ENCODE results near the gene ERICH6B. TPM values are rescaled to one million over a fixed set of nuclear protein-coding genes. Genes with fewer than 3 reads are reported as not detected.
A peak's percentile ranks its signal among the peaks of the same experiment; 100 is the strongest.
"Not testable (repeated sequence)": the region's sequence is repeated elsewhere in the genome, so short reads cannot be mapped to it uniquely, and the experiment has no call there.

Gene ERICH6B
- not detected for polyA plus RNA-seq (2013, experiment 1 of 2)
- not detected for polyA plus RNA-seq (2013, experiment 2 of 2)

DNA sequence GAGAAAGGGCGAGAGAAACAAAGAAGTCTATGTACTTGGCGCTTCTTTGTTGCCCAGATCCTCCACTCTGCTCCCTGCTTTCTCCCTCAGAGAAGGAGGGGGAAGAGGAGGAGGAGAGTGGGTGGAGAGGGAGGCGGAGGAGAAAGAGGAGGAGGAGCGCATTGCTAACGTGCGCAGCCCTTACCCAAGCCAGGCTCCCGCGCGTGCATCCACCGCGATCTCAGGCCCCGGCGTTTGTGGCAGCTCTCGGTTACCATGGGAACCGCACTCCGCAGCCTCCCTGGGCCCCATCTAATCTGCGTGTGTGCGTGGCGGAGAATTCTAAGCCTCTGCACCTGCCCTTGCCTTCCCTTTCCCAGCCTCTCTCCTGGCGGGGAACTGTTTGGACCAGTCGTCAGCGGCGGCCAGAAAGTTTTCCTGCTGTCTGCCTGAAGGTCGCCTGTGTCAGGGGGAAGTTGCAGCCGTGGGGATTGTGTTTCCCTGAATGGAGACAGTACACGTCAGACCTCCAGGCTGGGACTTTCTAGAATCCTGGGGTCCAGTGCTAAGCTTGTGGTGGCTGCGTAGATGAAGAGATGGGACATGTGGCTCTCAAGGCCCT lies at the start of gene ERICH6B:
ERICH6B (minus strand) TSS at position 239 of the 601 bp plus-strand sequence. CDS start 18,734 bp downstream, outside the sequence.
- H3K9ac ChIP-seq (ENCODE audit: low read depth, low read length): no peak within 1 kb of the TSS
- peak within 1 kb of the TSS; percentile 47 for H3K4me3 ChIP-seq (ENCODE audit: low read length)
- no peaks in the 10 kb centered on the region for H3K36me3 ChIP-seq (ENCODE audit: insufficient read depth, low read length)
- H3K27ac ChIP-seq (ENCODE audit: low read depth, low read length): no peak within 1 kb of the TSS
- H3K9me3 ChIP-seq (ENCODE audit: insufficient read depth, low read depth, low read length): no peaks in the 10 kb centered on the region
- WGBS: 7% methylated on average over 27 of the region's 27 CpGs
- H3K4me1 ChIP-seq (ENCODE audit: insufficient read depth, low read length): peaks cover 3% of the 10 kb centered on the region; the same call in 1 of the 2 replicates
- peaks cover 18% of the 10 kb centered on the region for H3K27me3 ChIP-seq (ENCODE audit: insufficient read depth, low read length)

DNA sequence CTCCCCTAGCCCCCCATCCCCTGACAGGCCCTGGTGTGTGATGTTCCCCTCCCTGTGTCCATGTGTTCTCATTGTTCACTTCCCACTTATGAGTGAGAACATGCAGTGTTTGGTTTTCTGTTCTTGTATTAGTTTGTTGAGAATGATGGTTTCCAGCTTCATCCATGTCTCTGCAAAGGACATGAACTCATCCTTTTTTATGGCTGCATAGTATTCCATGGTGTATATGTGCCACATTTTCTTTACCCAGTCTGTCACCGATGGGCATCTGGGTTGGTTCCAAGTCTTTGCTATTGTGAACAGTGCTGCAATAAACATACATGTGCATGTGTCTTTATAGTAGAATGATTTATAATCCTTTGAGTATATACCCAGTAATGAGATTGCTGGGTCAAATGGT lies 47.4 kb upstream of the ERICH6B start:
- H3K4me1 ChIP-seq (ENCODE audit: insufficient read depth, low read length); H3K27me3 ChIP-seq (ENCODE audit: insufficient read depth, low read length); H3K4me3 ChIP-seq (ENCODE audit: low read length); H3K36me3 ChIP-seq (ENCODE audit: insufficient read depth, low read length); H3K27ac ChIP-seq (ENCODE audit: low read depth, low read length); H3K9ac ChIP-seq (ENCODE audit: low read depth, low read length); H3K9me3 ChIP-seq (ENCODE audit: insufficient read depth, low read depth, low read length): not testable (repeated sequence)
- WGBS: no CpG with 5 or more reads among the region's 1 CpG

DNA sequence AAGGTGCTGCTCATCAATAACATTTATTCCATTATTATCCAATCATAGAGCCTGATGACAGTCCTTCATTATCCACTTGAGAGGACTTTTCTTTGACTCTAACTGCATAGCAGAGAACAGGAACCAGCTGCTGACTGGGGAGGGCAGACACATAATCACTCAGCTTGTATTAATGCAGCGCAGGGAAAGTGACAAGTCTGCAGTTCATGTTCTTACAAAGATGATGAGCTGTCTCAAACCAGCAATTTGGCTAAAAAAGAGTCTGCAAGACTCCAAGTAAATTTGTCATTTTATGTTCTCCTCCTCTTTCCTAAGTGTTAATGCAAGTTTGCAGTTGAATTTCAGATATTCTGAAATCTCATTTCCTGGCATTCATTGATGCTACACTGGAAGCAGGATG lies 46.6 kb upstream of the ERICH6B start:
- Histone ChIP-seq H3K4me1 (ENCODE audit: insufficient read depth, low read length) (no peaks in the 10 kb centered on the region), H3K27ac (ENCODE audit: low read depth, low read length) (no peak overlapping the region), H3K36me3 (ENCODE audit: insufficient read depth, low read length) (no peaks in the 10 kb centered on the region), H3K27me3 (ENCODE audit: insufficient read depth, low read length) (no peaks in the 10 kb centered on the region), H3K9me3 (ENCODE audit: insufficient read depth, low read depth, low read length) (no peaks in the 10 kb centered on the region), H3K4me3 (ENCODE audit: low read length) (no peak overlapping the region), H3K9ac (ENCODE audit: low read depth, low read length) (no peak overlapping the region)
- 100% methylated on average over 1 of the region's 1 CpG for WGBS

DNA sequence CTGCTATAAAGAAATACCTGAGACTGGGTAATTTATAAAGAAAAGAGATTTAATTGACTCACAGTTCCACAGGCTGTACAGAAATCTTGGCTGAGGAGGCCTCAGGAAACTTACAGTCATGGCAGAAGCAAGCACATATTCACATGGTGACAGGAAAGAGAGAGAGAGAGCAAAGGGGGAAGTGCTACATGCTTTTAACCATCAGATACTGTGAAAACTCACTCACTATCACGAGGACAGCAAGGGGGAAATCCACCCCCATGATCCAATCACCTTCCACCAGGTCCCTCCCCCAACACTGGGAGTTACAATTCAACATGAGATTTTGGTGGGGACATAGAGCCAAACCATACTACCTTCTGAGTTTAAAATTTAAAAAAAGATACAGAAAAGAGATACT lies 44.9 kb upstream of the ERICH6B start:
- H3K4me3 ChIP-seq (ENCODE audit: low read length); H3K9me3 ChIP-seq (ENCODE audit: insufficient read depth, low read depth, low read length); H3K27me3 ChIP-seq (ENCODE audit: insufficient read depth, low read length); H3K27ac ChIP-seq (ENCODE audit: low read depth, low read length); H3K36me3 ChIP-seq (ENCODE audit: insufficient read depth, low read length); H3K4me1 ChIP-seq (ENCODE audit: insufficient read depth, low read length); H3K9ac ChIP-seq (ENCODE audit: low read depth, low read length): not testable (repeated sequence)
- 50% methylated on average over 1 of the region's 1 CpG for WGBS

DNA sequence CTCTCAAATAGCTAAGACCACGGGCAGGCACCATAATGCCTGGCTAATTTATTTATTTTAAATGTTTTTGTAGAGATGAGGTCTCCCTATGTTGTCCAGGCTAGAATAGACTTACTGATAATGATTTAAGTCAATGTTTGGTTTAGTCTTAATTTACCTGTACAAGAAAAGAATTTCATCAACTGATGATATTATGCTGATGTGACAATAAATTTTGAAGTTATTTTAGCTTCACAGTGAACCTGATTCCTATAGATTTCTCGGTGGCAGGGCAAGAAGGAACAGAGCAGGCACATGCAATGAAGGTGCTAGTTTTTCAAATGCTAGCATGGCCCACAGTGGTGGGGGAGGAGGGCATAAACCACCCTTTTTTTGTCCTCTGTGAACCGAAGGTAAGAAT lies 44.0 kb upstream of the ERICH6B start:
- Histone ChIP-seq H3K27me3 (ENCODE audit: insufficient read depth, low read length) (no peaks in the 10 kb centered on the region), H3K36me3 (ENCODE audit: insufficient read depth, low read length) (no peaks in the 10 kb centered on the region), H3K4me3 (ENCODE audit: low read length) (no peak overlapping the region), H3K4me1 (ENCODE audit: insufficient read depth, low read length) (no peaks in the 10 kb centered on the region), H3K9me3 (ENCODE audit: insufficient read depth, low read depth, low read length) (no peaks in the 10 kb centered on the region), H3K27ac (ENCODE audit: low read depth, low read length) (no peak overlapping the region), H3K9ac (ENCODE audit: low read depth, low read length) (no peak overlapping the region)
- 85% methylated on average over 3 of the region's 3 CpGs for WGBS

DNA sequence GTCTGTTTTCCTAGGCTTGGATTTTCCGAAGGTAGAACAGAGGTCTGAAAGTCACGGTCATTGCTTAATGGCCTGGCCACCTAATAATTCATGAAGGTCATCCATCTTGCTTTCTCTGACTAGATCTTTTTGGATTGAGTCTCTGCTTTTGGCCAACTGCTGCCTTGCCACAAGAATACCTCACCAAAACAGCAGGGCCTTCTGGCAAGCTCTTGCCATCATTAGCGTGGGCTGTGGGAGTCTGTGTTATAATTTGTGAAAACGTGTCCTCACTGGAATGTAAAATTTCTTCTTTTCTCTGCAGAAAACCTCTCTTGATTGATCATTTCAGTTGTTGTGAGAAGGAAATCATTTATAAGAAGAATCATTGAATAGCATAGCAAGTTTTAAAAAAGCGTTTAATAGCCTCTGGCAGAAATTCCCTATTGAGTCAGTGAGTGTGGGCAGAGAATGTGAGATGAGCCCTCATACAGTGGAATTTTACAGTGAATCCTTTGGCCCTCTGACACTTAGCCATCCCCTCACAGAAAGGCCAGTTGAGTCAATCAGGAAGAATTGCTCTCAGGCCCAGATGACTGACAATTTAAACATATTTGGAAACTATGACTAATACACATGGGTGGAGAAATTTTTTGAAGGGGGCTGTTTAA lies 43.2 kb upstream of the ERICH6B start:
- Histone ChIP-seq H3K4me3 (ENCODE audit: low read length) (no peak overlapping the region), H3K36me3 (ENCODE audit: insufficient read depth, low read length) (no peaks in the 10 kb centered on the region), H3K4me1 (ENCODE audit: insufficient read depth, low read length) (no peaks in the 10 kb centered on the region), H3K9me3 (ENCODE audit: insufficient read depth, low read depth, low read length) (no peaks in the 10 kb centered on the region), H3K27ac (ENCODE audit: low read depth, low read length) (no peak overlapping the region), H3K27me3 (ENCODE audit: insufficient read depth, low read length) (no peaks in the 10 kb centered on the region), H3K9ac (ENCODE audit: low read depth, low read length) (no peak overlapping the region)
- WGBS: 89% methylated on average over 5 of the region's 5 CpGs

DNA sequence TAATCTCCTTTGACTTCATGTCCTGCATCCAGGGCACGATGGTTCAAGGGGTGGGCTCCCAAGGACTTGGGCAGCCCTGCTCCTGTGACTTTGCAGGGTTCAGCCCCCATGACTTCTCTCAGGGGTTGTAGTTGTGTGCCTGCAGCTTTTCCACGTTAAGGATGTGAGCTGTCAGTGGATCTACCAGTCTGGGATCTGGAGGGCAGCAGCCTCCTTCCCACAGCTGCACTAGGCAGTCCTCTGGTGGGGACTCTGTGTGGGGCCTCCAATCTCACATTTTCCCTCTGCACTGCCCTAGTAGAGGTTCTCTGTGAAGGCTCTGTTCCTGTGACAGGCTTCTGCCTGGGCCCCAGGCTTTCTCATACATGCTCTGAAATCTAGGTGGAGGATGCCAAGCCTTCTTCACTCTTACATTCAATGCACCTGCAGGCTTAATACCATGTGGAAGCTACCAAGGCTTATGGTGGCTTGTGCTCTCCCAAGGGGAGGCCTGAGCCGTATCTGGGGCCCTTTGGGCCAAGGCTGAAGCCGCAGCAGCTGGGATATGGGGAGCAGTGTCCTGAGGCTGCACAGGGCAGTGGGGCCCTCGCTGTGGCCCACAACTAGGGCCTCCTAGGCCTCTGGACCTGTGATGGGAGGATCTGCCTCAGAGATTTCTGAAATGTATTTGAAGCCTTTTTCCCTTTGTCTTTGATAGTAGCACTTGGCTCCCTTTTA lies 39.3 kb upstream of the ERICH6B start:
- Histone ChIP-seq H3K9me3 (ENCODE audit: insufficient read depth, low read depth, low read length) (no peaks in the 10 kb centered on the region), H3K27ac (ENCODE audit: low read depth, low read length) (no peak overlapping the region), H3K4me1 (ENCODE audit: insufficient read depth, low read length) (no peaks in the 10 kb centered on the region), H3K9ac (ENCODE audit: low read depth, low read length) (no peak overlapping the region), H3K36me3 (ENCODE audit: insufficient read depth, low read length) (no peaks in the 10 kb centered on the region), H3K4me3 (ENCODE audit: low read length) (no peak overlapping the region), H3K27me3 (ENCODE audit: insufficient read depth, low read length) (no peaks in the 10 kb centered on the region)
- WGBS: 92% methylated on average over 5 of the region's 5 CpGs

DNA sequence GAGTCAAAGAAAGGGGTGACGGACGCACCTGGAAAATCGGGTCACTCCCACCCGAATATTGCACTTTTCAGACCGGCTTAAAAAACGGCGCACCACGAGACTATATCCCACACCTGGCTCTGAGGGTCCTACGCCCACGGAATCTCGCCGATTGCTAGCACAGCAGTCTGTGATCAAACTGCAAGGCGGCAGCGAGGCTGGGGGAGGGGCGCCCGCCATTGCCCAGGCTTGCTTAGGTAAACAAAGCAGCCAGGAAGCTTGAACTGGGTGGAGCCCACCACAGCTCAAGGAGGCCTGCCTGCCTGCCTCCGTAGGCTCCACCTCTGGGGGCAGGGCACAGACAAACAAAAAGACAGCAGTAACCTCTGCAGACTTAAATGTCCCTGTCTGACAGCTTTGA lies 29.7 kb upstream of the ERICH6B start:
- Histone ChIP-seq H3K9me3 (ENCODE audit: insufficient read depth, low read depth, low read length) (peaks cover 36% of the 10 kb centered on the region), H3K9ac (ENCODE audit: low read depth, low read length) (0 out of 2 replicates have a peak overlapping the region, but pooled peaks have one; percentile 14)
- 67% methylated on average over 9 of the region's 17 CpGs for WGBS
- H3K27ac ChIP-seq (ENCODE audit: low read depth, low read length); H3K4me3 ChIP-seq (ENCODE audit: low read length); H3K27me3 ChIP-seq (ENCODE audit: insufficient read depth, low read length); H3K4me1 ChIP-seq (ENCODE audit: insufficient read depth, low read length); H3K36me3 ChIP-seq (ENCODE audit: insufficient read depth, low read length): not testable (repeated sequence)

DNA sequence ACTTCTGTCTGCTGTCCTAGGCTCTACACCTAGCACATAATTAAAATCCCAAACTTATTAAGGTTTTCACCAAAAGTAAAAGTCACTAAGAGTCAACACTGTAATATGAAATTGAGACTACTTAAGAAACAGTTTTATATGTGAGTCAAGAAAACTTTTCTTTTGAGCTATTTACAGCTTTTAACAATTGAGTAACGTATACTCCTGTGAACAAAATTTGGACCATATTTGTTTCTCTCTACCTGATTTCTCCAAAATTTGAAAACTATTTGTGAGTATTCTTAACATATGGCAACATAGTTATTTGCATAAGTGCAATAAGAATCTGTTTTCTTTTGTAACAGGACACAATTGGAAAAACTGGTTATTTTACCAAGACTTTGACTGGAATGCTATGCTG lies 26.6 kb upstream of the ERICH6B start:
- peaks cover 36% of the 10 kb centered on the region for H3K9me3 ChIP-seq (ENCODE audit: insufficient read depth, low read depth, low read length)
- 63% methylated on average over 1 of the region's 1 CpG for WGBS

DNA sequence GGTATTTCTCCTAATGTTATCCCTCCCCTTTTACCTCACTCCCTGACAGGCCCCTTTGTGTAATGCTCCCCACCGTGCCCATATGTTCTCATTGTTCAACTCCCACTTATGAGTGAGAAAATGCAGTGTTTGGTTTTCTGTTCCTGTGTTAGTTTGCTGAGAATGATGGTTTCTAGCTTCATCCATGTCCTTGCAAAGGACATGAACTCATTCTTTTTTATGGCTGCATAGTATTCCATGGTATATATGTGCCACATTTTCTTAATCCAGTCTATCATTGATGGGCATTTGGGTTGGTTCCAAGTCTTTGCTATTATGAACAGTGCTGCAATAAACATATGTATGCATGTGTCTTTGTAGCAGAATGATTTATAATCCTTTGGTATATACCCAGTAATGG lies 19.8 kb upstream of the ERICH6B start:
- H3K9ac ChIP-seq (ENCODE audit: low read depth, low read length); H3K36me3 ChIP-seq (ENCODE audit: insufficient read depth, low read length); H3K4me3 ChIP-seq (ENCODE audit: low read length); H3K4me1 ChIP-seq (ENCODE audit: insufficient read depth, low read length); H3K27me3 ChIP-seq (ENCODE audit: insufficient read depth, low read length); H3K9me3 ChIP-seq (ENCODE audit: insufficient read depth, low read depth, low read length); H3K27ac ChIP-seq (ENCODE audit: low read depth, low read length): not testable (repeated sequence)
- no CpG with 5 or more reads among the region's 1 CpG for WGBS

More for the DNA sequence above, 26.6 kb upstream of the ERICH6B start:
- H3K36me3 ChIP-seq (ENCODE audit: insufficient read depth, low read length); H3K27me3 ChIP-seq (ENCODE audit: insufficient read depth, low read length); H3K27ac ChIP-seq (ENCODE audit: low read depth, low read length); H3K9ac ChIP-seq (ENCODE audit: low read depth, low read length); H3K4me3 ChIP-seq (ENCODE audit: low read length); H3K4me1 ChIP-seq (ENCODE audit: insufficient read depth, low read length): not testable (repeated sequence)

DNA sequence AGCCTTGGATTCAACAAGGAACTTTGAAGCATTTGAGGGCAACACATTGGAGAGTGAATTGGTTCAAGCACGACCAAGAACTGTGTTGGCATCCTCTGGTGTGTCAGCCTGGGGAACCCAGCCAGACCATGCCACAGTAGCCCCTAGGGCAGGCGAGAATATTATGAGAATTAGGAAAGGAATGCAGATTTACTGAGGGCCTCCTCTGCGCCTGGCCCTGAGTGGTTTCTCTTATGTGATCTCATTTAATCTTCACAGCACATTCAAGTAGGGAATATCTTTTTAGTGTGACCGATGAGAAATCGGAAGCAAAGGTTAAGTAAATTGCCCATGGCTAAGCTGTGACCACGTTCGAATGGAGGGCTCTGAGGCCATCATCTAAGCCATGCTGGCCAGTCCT lies 15.3 kb upstream of the ERICH6B start:
- H3K27me3 ChIP-seq (ENCODE audit: insufficient read depth, low read length): no peaks in the 10 kb centered on the region
- 91% methylated on average over 7 of the region's 7 CpGs for WGBS

More for the DNA sequence above, 15.3 kb upstream of the ERICH6B start:
- H3K9ac ChIP-seq (ENCODE audit: low read depth, low read length): no peak overlapping the region
- H3K9me3 ChIP-seq (ENCODE audit: insufficient read depth, low read depth, low read length): no peaks in the 10 kb centered on the region
- no peaks in the 10 kb centered on the region for H3K36me3 ChIP-seq (ENCODE audit: insufficient read depth, low read length)
- H3K4me3 ChIP-seq (ENCODE audit: low read length): no peak overlapping the region
- no peak overlapping the region for H3K27ac ChIP-seq (ENCODE audit: low read depth, low read length)
- peaks cover 26% of the 10 kb centered on the region for H3K4me1 ChIP-seq (ENCODE audit: insufficient read depth, low read length)
